NB4 (cell line): ENCODE data around the gene RBM20.

Source experiments
- MAX ChIP-seq: IDR thresholded peaks from 2 replicates; pipeline ENCODE4 v1.6.1; 2011; ENCODE audit warnings: low read depth, low read length
- POLR2A ChIP-seq: IDR thresholded peaks from 2 replicates; pipeline ENCODE4 v1.6.1; 2011; ENCODE audit warnings: mild to moderate bottlenecking; ENCODE audit not compliant: insufficient read length; ENCODE audit errors: extremely low read depth
- TF ChIP-seq, protein P1 (sequence below): IDR thresholded peaks from one replicate; pipeline ENCODE4 v1.5.1; 2012; ENCODE audit warnings: low read depth, low read length

GRCh38 chr10:110861476-110861875 lies 217.3 kb downstream of the RBM20 start:
- no peak for TF ChIP-seq POLR2A
- no peak for TF ChIP-seq MAX
- TF ChIP-seq, protein P1, sequence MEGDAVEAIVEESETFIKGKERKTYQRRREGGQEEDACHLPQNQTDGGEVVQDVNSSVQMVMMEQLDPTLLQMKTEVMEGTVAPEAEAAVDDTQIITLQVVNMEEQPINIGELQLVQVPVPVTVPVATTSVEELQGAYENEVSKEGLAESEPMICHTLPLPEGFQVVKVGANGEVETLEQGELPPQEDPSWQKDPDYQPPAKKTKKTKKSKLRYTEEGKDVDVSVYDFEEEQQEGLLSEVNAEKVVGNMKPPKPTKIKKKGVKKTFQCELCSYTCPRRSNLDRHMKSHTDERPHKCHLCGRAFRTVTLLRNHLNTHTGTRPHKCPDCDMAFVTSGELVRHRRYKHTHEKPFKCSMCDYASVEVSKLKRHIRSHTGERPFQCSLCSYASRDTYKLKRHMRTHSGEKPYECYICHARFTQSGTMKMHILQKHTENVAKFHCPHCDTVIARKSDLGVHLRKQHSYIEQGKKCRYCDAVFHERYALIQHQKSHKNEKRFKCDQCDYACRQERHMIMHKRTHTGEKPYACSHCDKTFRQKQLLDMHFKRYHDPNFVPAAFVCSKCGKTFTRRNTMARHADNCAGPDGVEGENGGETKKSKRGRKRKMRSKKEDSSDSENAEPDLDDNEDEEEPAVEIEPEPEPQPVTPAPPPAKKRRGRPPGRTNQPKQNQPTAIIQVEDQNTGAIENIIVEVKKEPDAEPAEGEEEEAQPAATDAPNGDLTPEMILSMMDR: no peak
